Measurements from ENCODE around the gene CIT.
"Not testable (repeated sequence)": the region's sequence is repeated elsewhere in the genome, so short reads cannot be mapped to it uniquely, and the experiment has no call there.

The CIT gene

GRCh38 chr12:119671070-119671469 lies 206.1 kb downstream of the CIT start:
- DNase-seq, result no peak

GRCh38 chr12:119669744-119670472 lies 207.2 kb downstream of the CIT start:
- no peak for DNase-seq

- DNase-seq, result no peak
Measured at GRCh38 chr12:119668324-119668841, 208.7 kb downstream of the CIT start.

- DNase-seq, result peak; percentile 94 to 97
Measured at GRCh38 chr12:119667577-119668323, 209.4 kb downstream of the CIT start, which contains the start of gene PRKAB1. Gene PRKAB1, plus strand, starts transcription at chr12:119668133. Its CDS starts 112 bp downstream, at chr12:119668245.

DNA sequence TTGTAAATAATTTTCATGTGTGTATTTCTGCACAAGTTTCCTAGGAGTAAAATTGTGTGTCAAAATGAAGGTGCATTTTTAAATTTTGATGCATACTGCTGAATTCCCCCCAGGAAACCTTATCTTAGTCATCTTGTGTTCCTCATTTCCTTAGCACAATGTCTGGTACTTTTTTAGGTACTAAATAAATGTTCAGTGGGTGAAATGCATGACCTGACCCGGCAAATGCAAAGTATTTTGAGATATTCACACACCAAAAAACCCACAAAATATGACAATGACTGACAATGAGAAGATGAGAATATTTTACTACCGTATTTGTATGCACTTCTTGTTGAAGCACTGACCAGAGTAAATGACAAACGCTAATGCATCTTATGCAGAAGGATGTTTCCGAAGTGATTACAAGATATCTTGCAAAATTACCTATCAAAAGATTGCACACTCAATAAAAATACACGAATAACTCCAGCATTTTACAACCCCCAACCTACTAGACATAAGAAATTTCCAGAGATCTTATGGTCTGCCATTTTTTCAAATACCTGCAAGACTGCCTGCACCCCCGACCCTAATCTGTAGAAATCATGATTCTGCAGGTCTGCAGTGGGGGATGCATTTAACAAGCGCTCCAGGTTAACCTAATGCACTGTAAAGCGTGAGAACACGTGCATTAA lies 210.1 kb downstream of the CIT start:
- no peak for DNase-seq

GRCh38 chr12:119666226-119666795 lies 210.8 kb downstream of the CIT start:
- DNase-seq, result no peak

GRCh38 chr12:119665164-119665929 lies 211.8 kb downstream of the CIT start:
- no peak for DNase-seq

DNA sequence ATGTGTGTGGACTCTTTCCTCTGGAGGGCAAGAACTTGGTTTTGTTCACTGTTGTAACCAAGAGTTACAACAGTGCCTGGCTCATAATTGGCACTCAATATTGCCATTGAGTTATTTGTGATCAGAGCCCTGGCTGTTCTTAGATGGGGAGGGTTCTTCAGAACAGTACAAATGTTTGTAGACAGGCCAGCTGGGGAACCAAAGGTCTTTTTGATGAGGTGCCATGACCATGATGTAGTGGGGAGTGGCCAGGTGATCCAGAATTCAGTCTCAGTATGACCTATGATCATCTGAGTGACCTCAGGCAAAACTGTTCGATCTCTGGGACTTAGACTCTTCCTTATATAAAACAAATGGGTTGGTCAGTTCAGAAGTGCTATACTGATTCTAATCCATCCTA lies 212.5 kb downstream of the CIT start:
- no peak for DNase-seq

DNA sequence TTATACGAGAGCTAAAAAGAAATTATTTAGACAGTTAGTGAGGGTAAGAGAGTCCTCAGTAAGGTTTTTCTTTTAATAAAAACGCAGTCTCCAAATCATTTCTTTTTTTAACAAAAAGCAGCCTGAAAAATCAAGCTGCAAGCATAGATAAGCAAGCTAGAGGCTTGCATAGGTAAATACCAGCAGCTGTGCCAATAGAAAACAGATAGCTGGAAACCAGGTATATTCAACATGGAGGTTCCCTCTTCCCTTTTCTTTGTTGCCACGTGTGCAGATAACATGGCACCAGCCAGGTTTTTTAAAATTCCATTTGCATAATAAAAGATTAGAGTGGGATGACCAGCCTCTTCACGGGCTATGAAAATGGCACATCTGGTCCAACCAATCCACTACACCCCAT lies 215.2 kb downstream of the CIT start:
- no peak for DNase-seq

- no peak for DNase-seq
Measured at GRCh38 chr12:119660076-119660475, 217.0 kb downstream of the CIT start.

- peak; percentile 49 to 55 for DNase-seq
Measured at GRCh38 chr12:119659289-119659897, 217.7 kb downstream of the CIT start.

DNA sequence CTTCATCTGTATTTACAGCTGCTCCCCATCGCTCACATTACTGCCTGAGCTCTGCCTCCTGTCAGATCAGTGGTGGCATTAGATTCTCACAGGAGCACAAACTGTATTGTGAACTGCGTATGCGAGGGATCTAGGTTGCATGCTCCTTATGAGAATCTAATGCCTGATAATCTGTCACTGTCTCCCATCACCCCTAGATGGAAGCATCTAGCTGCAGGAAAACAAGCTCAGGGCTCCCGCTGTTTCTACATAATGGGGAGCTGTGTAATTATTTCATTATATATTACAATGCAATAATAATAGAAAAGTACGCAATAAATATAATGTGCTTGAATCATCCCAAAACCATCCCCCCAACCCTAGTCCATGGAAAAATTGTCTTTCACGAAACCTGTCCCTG lies 219.0 kb downstream of the CIT start:
- DNase-seq, result not testable (repeated sequence)

- DNase-seq, result not testable (repeated sequence)
Measured at GRCh38 chr12:119657001-119657400, 220.1 kb downstream of the CIT start.

DNA sequence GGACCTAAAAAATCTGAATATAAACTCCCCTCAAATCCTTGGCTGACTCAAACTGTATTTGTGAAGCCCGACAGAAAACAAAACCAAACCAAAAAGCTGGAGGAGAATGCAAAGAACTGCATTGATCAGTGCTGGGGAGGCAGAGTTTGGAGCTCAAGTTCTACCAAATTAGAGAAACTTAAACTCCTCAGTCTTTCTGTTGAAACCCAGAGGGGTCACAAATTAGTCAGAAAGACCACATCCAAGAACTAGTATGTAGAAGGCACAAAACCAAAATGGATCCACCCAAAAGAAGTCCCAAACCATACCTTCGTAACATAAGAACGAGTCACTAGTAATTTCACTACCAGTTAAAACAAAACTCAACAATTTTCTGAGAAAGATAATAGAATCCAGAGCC lies 224.5 kb downstream of the CIT start:
- no peak for DNase-seq

DNA sequence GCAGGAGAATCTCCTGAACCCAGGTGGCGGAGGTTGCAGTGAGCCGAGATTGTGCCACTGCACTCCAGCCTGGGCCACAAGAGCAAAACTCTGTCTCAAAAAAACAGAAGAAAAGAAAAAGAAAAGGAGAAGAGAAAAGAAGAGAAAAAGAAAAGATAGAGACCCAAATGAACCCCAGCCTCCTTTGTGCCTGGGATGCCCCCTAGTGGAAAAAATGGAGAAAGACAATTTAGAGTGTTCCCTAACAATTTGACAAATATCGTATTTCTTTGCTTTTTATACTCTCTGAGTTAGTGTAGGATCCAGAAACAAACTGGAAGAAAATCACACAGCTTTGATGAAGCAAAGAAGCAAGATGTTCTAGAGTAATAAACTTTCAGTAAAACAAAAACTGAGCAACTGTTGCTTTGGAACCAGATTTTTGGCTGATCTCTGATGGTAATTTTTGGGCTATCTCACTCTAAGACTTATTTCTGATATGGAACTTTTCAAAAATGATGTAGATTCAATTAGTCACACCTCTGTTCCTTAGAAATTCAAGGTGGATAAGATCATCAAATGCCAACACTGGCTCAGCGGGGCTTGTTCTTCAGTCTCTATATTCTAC lies 227.8 kb downstream of the CIT start:
- DNase-seq, result no peak

- DNase-seq, result no peak
Measured at GRCh38 chr12:119645535-119646059, 231.5 kb downstream of the CIT start.

- no peak for DNase-seq
Measured at GRCh38 chr12:119644930-119645329, 232.2 kb downstream of the CIT start.

DNA sequence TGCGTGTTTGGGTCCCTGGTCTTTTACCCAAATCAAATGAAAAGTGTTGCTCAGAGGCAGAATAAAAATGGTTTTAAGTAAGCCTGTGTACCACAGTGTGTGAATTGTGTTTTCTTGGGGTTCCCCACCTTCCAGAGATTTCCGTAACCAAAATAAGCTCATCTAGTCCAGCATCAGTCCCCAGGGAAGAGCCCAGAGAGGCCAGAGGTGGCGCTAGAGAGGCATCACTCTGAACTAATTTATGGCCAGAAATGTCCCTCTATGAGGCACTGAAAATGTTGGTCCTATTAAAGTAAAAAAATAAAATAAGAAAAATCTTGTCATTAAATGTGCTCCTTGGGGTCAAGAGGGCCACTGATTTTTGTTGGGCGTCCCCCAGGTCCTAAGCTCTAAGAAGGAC lies 234.1 kb downstream of the CIT start:
- no peak for DNase-seq
